GM12864 (cell line): ENCODE results near the gene GP1BA.
A peak's percentile ranks its signal among the peaks of the same experiment; 100 is the strongest.

ENCODE experiments used
- DNase-seq: peaks from one replicate; pipeline ENCODE4 v3.0.0-alpha.2; 2011; ENCODE audit warnings: low read depth
- H3K4me3 ChIP-seq: 2 replicates; pipeline ENCODE4 v1.5.1; 2011; ENCODE audit warnings: mild to moderate bottlenecking, low read depth, low read length, control low read depth
- CTCF ChIP-seq: IDR thresholded peaks from 2 replicates; pipeline ENCODE4 v1.5.1; 2011; ENCODE audit warnings: low read depth, mild to moderate bottlenecking, moderate library complexity, low read length, control low read depth, inconsistent platforms; ENCODE audit errors: missing control alignments

The GP1BA gene

DNA sequence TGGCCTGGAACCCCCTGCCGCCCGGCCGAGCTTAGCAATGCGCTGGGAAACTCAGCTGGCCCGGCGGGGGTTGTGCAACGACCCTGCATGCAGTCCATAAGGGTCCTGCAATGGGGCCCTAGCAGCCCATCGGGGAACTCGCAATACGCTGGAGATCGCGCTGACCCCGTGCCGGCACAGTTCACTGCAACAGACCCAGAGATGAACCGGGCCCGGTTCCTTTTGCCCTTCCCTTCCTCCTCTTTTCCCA, 7.4 kb downstream of the GP1BA start:
- H3K4me3 ChIP-seq = peak overlapping the region; percentile 90
- DNase-seq = no peak

GRCh38 chr17:4939796-4940554, 7.9 kb downstream of the GP1BA start, which contains the start of the genes RNF167 and SLC25A11:
TSS of gene RNF167 (plus strand) at chr17:4940268. CDS start at chr17:4940910, 642 bp downstream.
TSS of gene SLC25A11 (minus strand) at chr17:4940046. CDS start at chr17:4939910, 136 bp downstream.
- H3K4me3 ChIP-seq = peak within 1 kb of the TSS; percentile 90
- no peak for TF ChIP-seq CTCF
- DNase-seq = peak; percentile 100

More for the DNA sequence above, 7.4 kb downstream of the GP1BA start:
- TF ChIP-seq CTCF = no peak

GRCh38 chr17:4940555-4941318, 8.7 kb downstream of the GP1BA start:
- H3K4me3 ChIP-seq = peak overlapping the region; percentile 90
- no peak for TF ChIP-seq CTCF
- DNase-seq = no peak

- no peak for TF ChIP-seq CTCF
- H3K4me3 ChIP-seq = peak overlapping the region; percentile 90
- DNase-seq = no peak
Observed at GRCh38 chr17:4941319-4941610, 9.2 kb downstream of the GP1BA start.

GRCh38 chr17:4942760-4943508, 10.9 kb downstream of the GP1BA start:
- H3K4me3 ChIP-seq = no peak overlapping the region; the same call in 1 of the 2 replicates
- TF ChIP-seq CTCF = no peak
- no peak for DNase-seq

DNA sequence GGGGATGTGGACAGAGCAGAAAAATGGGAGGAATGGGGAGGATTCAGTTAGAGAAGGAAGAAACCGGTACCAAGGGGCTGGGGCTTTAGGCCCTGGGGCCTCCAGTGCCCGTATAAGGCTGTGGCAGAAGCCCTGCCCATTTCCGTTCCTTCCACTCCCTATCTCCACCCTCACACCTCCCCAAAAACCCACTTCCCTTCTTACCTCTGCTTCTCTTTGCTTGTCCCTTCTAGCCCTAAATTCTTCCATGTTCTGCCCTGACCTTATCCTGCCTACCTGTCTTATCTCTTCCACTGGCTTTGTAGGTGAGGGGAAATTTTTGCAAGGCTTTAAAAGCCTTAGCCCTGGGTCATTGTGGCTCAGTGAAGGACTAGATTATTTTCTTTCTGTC, 12.1 kb downstream of the GP1BA start:
- DNase-seq = no peak
- H3K4me3 ChIP-seq = peak overlapping the region; percentile 93; the same call in 1 of the 2 replicates
- TF ChIP-seq CTCF = no peak
